ENCODE data around the gene ASXL3.

The ASXL3 gene

GRCh38 chr18:33567705-33568104 lies 10.3 kb upstream of the ASXL3 start:
- 100% methylated on average over 1 of the region's 1 CpG for WGBS
- Histone ChIP-seq H3K4me3 (ENCODE audit: low read length) (no peak overlapping the region), H3K9me3 (ENCODE audit: insufficient read depth, low read depth, low read length) (peaks cover 14% of the 10 kb centered on the region; the same call in 1 of the 2 replicates), H3K27me3 (ENCODE audit: insufficient read depth, low read length) (no peaks in the 10 kb centered on the region), H3K4me1 (ENCODE audit: insufficient read depth, low read length) (no peaks in the 10 kb centered on the region), H3K36me3 (ENCODE audit: insufficient read depth, low read length) (no peaks in the 10 kb centered on the region), H3K9ac (ENCODE audit: low read depth, low read length) (no peak overlapping the region), H3K27ac (ENCODE audit: low read depth, low read length) (no peak overlapping the region)

DNA sequence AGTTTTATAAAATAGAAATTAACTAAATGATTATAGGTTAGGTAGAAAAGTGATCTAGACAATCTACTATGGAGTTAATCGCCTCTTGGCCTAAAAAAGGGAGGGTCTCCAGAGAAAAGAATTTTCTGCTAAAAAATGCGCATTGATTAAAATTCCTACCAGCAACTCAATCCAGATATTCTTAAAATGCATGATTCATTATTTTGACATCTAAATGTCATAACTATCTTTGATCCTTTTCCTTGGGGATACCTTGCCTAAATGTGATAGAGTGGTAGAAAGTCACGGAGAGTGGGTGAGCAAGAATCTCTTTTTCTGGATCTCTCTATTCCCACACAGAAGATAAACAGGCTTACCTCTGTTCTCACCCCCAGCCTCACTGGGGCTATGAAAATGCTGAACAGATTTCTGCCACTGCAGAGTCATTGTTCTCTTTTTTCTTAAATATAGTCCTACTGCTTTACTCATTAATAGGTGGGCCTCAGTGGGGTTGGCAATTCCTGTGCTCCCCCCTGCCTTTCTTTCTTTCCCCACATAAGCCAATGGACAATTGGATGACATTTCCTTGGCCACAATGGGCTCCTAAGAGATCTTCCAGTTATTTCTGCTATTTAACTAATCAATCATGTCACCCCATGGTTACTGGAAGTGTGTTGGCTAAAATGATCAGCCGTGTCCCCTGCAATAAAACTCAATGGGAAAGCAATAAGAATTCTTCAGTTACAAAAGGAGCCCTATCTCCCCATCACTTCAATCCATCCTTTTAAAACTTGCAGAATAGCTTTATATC lies 5.8 kb upstream of the ASXL3 start:
- Histone ChIP-seq H3K9me3 (ENCODE audit: insufficient read depth, low read depth, low read length) (peaks cover 10% of the 10 kb centered on the region; the same call in 1 of the 2 replicates), H3K27ac (ENCODE audit: low read depth, low read length) (peak overlapping the region; percentile 20; the same call in 1 of the 2 replicates), H3K36me3 (ENCODE audit: insufficient read depth, low read length) (no peaks in the 10 kb centered on the region), H3K4me3 (ENCODE audit: low read length) (no peak overlapping the region), H3K9ac (ENCODE audit: low read depth, low read length) (no peak overlapping the region), H3K4me1 (ENCODE audit: insufficient read depth, low read length) (peaks cover 7% of the 10 kb centered on the region; the same call in 1 of the 2 replicates), H3K27me3 (ENCODE audit: insufficient read depth, low read length) (peaks cover 9% of the 10 kb centered on the region)
- WGBS, result 95% methylated on average over 3 of the region's 4 CpGs

DNA sequence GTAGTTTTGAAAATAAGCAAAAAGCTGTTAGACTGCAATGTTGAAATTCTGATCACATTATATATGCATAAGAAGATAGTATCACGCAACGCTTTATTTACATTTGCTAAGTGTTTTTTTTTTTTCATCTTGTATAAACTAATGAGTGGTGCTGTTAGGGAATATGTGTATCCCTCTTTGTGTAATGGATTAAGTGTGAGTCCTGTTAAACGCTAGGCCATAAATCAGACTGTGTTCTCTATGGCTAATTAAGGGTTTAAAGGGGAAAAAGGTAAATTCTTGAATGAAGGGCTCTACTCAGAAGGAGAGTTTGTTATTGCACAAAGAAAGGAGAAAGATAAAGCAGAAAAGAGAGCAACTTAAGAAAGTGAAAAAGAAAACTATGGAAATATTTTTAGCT lies 4.8 kb upstream of the ASXL3 start:
- H3K27ac ChIP-seq (ENCODE audit: low read depth, low read length), result no peak overlapping the region
- 98% methylated on average over 3 of the region's 3 CpGs for WGBS
- H3K36me3 ChIP-seq (ENCODE audit: insufficient read depth, low read length), result no peaks in the 10 kb centered on the region
- peaks cover 18% of the 10 kb centered on the region for H3K27me3 ChIP-seq (ENCODE audit: insufficient read depth, low read length)
- H3K4me3 ChIP-seq (ENCODE audit: low read length), result no peak overlapping the region
- no peak overlapping the region for H3K9ac ChIP-seq (ENCODE audit: low read depth, low read length)
- H3K9me3 ChIP-seq (ENCODE audit: insufficient read depth, low read depth, low read length), result peaks cover under 1% of the 10 kb centered on the region; the same call in 1 of the 2 replicates
- H3K4me1 ChIP-seq (ENCODE audit: insufficient read depth, low read length), result peaks cover 10% of the 10 kb centered on the region; the same call in 1 of the 2 replicates

DNA sequence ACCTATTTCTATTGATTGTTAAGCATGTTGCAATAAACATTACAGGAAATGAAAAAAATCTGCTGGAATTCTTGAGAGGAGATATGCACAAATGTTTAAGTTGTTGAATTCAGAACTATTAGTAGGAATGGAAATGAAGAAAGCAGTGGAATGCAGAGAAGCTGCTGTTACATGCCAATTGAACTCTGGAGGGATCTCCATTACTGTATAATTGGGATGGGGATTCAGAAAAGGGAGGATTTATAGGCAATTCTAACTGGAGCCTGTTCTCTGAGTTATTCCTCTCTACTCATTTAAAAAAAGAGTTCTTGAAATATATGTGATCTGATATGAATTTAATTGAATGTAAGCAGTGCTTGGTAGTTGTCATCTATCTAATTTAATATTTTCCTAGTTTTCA lies 2.6 kb upstream of the ASXL3 start:
- peaks cover 18% of the 10 kb centered on the region for H3K4me1 ChIP-seq (ENCODE audit: insufficient read depth, low read length)
- no peaks in the 10 kb centered on the region for H3K9me3 ChIP-seq (ENCODE audit: insufficient read depth, low read depth, low read length)
- H3K36me3 ChIP-seq (ENCODE audit: insufficient read depth, low read length), result no peaks in the 10 kb centered on the region
- H3K27me3 ChIP-seq (ENCODE audit: insufficient read depth, low read length), result peaks cover 40% of the 10 kb centered on the region
- H3K9ac ChIP-seq (ENCODE audit: low read depth, low read length), result no peak overlapping the region
- no peak overlapping the region for H3K4me3 ChIP-seq (ENCODE audit: low read length)
- H3K27ac ChIP-seq (ENCODE audit: low read depth, low read length), result no peak overlapping the region

GRCh38 chr18:33576999-33577646 lies 896 bp upstream of the ASXL3 start:
- Histone ChIP-seq H3K4me1 (ENCODE audit: insufficient read depth, low read length) (peaks cover 27% of the 10 kb centered on the region), H3K36me3 (ENCODE audit: insufficient read depth, low read length) (no peaks in the 10 kb centered on the region), H3K27me3 (ENCODE audit: insufficient read depth, low read length) (peaks cover 50% of the 10 kb centered on the region), H3K9ac (ENCODE audit: low read depth, low read length) (no peak overlapping the region), H3K27ac (ENCODE audit: low read depth, low read length) (no peak overlapping the region), H3K9me3 (ENCODE audit: insufficient read depth, low read depth, low read length) (no peaks in the 10 kb centered on the region), H3K4me3 (ENCODE audit: low read length) (peak overlapping the region; percentile 70)
- 68% methylated on average over 4 of the region's 5 CpGs for WGBS

GRCh38 chr18:33578518-33579348 lies 714 bp downstream of the ASXL3 start:
- 2% methylated on average over 69 of the region's 80 CpGs for WGBS
- H3K4me1 ChIP-seq (ENCODE audit: insufficient read depth, low read length), result peaks cover 32% of the 10 kb centered on the region
- H3K36me3 ChIP-seq (ENCODE audit: insufficient read depth, low read length), result no peaks in the 10 kb centered on the region
- H3K4me3 ChIP-seq (ENCODE audit: low read length), result peak overlapping the region; percentile 63
- peak overlapping the region; percentile 58; the same call in 1 of the 2 replicates for H3K9ac ChIP-seq (ENCODE audit: low read depth, low read length)
- no peak overlapping the region for H3K27ac ChIP-seq (ENCODE audit: low read depth, low read length)
- no peaks in the 10 kb centered on the region for H3K9me3 ChIP-seq (ENCODE audit: insufficient read depth, low read depth, low read length)
- H3K27me3 ChIP-seq (ENCODE audit: insufficient read depth, low read length), result peaks cover 51% of the 10 kb centered on the region

DNA sequence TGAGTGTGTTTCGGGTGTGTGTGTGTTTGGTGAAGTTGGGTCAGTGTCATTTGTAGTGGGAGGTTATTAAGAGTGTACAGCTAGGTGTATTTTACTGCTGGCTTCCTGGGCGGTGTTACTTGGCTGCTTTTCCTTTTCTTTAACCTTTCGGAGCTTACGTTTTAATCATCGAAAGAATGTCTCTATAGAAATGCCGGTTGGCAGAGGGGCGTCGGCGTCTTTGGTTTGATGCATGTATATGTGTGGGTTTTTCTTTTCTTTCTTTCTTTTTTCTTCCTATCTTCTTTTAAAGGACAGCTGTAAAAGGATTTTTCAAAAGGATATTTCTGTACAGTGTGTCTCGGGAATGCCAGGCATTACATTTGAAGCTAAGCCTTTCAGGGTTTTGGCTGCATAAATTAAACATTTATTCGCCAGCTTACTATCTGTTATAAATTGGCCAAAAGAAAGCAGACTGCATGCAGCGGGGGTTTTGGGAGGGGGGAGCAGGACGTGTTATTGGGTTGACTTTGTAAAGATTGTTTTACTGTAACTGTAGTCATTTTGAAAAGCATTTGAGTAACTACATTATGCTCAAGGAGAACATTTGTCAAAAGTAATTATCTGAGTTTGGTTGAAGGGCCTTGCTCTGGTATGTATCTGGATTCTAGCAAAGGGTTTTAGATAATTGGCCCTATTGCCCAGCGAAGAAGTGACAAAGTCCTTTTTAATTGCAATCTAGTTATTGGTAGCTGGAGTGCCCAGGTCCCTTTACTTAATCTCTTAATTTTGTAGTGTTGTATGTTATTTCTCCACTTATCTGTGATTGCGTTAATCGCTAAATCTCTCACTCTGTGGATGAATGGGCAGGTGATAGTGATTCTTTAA lies 1.6 kb downstream of the ASXL3 start:
- no peaks in the 10 kb centered on the region for H3K36me3 ChIP-seq (ENCODE audit: insufficient read depth, low read length)
- peaks cover 54% of the 10 kb centered on the region for H3K27me3 ChIP-seq (ENCODE audit: insufficient read depth, low read length)
- peak overlapping the region; percentile 63 for H3K4me3 ChIP-seq (ENCODE audit: low read length)
- H3K9ac ChIP-seq (ENCODE audit: low read depth, low read length), result peak overlapping the region; percentile 58; the same call in 1 of the 2 replicates
- no peaks in the 10 kb centered on the region for H3K9me3 ChIP-seq (ENCODE audit: insufficient read depth, low read depth, low read length)
- no peak overlapping the region for H3K27ac ChIP-seq (ENCODE audit: low read depth, low read length)
- peaks cover 39% of the 10 kb centered on the region for H3K4me1 ChIP-seq (ENCODE audit: insufficient read depth, low read length)
- WGBS, result 44% methylated on average over 16 of the region's 16 CpGs

DNA sequence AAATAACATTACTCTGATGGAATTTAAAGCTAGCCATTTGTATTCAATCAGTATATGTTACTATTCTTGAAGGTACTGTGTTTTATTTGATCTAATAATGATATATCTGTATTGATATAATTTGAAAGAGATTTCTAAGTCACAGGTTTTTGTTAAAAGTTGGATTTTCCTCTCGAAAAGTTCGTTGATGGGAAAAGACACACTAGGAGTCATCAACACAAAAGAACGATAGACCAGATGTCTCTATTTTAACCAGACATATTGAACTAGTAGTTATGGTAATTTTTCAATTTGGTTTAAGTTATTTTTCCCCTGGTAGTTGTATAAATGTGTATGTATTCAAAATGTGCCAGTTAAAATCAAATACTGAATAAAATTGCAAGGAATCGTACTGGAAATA lies 2.5 kb downstream of the ASXL3 start:
- Histone ChIP-seq H3K4me3 (ENCODE audit: low read length) (no peak overlapping the region), H3K27me3 (ENCODE audit: insufficient read depth, low read length) (peaks cover 54% of the 10 kb centered on the region)
- WGBS, result 100% methylated on average over 3 of the region's 4 CpGs

GRCh38 chr18:33581856-33582255 lies 3.8 kb downstream of the ASXL3 start:
- H3K27ac ChIP-seq (ENCODE audit: low read depth, low read length), result no peak overlapping the region
- H3K4me3 ChIP-seq (ENCODE audit: low read length), result peak overlapping the region; percentile 17; the same call in 1 of the 2 replicates
- H3K27me3 ChIP-seq (ENCODE audit: insufficient read depth, low read length), result peaks cover 48% of the 10 kb centered on the region
- no peak overlapping the region for H3K9ac ChIP-seq (ENCODE audit: low read depth, low read length)
- H3K9me3 ChIP-seq (ENCODE audit: insufficient read depth, low read depth, low read length), result no peaks in the 10 kb centered on the region
- H3K4me1 ChIP-seq (ENCODE audit: insufficient read depth, low read length), result peaks cover 55% of the 10 kb centered on the region
- no peaks in the 10 kb centered on the region for H3K36me3 ChIP-seq (ENCODE audit: insufficient read depth, low read length)
- WGBS, result 48% methylated on average over 2 of the region's 2 CpGs

More for the DNA sequence above, 2.5 kb downstream of the ASXL3 start:
- Histone ChIP-seq H3K9me3 (ENCODE audit: insufficient read depth, low read depth, low read length) (no peaks in the 10 kb centered on the region), H3K27ac (ENCODE audit: low read depth, low read length) (no peak overlapping the region), H3K36me3 (ENCODE audit: insufficient read depth, low read length) (no peaks in the 10 kb centered on the region), H3K4me1 (ENCODE audit: insufficient read depth, low read length) (peaks cover 48% of the 10 kb centered on the region), H3K9ac (ENCODE audit: low read depth, low read length) (no peak overlapping the region)

DNA sequence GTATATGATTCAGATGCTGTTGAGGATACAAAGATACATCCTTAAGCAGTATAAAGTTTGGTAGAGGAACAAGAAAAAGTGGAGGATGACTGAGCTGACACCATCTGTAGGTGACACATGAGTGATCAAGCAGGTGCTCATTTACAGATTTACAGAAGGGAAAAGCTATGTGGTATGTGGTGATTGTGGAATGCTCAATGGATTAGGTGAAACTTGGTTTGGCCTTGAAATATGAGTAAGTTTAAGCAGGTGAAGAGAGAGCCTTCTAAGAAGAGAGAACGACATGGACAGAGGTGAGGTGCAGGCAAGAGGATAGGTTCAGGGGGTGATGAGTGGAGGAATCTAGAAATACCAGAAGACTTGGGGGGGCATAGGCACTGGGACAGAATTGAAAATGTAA lies 5.9 kb downstream of the ASXL3 start:
- Histone ChIP-seq H3K4me1 (ENCODE audit: insufficient read depth, low read length) (peaks cover 51% of the 10 kb centered on the region), H3K27ac (ENCODE audit: low read depth, low read length) (no peak overlapping the region), H3K9ac (ENCODE audit: low read depth, low read length) (no peak overlapping the region), H3K27me3 (ENCODE audit: insufficient read depth, low read length) (peaks cover 30% of the 10 kb centered on the region), H3K4me3 (ENCODE audit: low read length) (no peak overlapping the region), H3K9me3 (ENCODE audit: insufficient read depth, low read depth, low read length) (peaks cover 6% of the 10 kb centered on the region; the same call in 1 of the 2 replicates), H3K36me3 (ENCODE audit: insufficient read depth, low read length) (no peaks in the 10 kb centered on the region)
- 77% methylated on average over 1 of the region's 1 CpG for WGBS
